GM18861 (cell line): ENCODE data around the gene RRAD.
"Not testable (repeated sequence)": the region's sequence is repeated elsewhere in the genome, so short reads cannot be mapped to it uniquely, and the experiment has no call there.

ENCODE experiments used
- ATAC-seq: cut with Tn5 transposase; IDR thresholded peaks from one replicate; pipeline ENCODE4 v1.9.1; 2021; ENCODE audit not compliant: unreplicated experiment

RRAD gene

GRCh38 chr16:66925322-66925840 lies at the start of gene RRAD:
RRAD (minus strand) TSS chr16:66925535; CDS start chr16:66925179, 356 bp downstream.
- ATAC-seq = no peak

- ATAC-seq = not testable (repeated sequence)
Measured at GRCh38 chr16:66974932-66975246, 49.6 kb upstream of the RRAD start.

- ATAC-seq = not testable (repeated sequence)
Measured at GRCh38 chr16:66974156-66974931, 49.0 kb upstream of the RRAD start.

GRCh38 chr16:66973716-66974115 lies 48.4 kb upstream of the RRAD start:
- ATAC-seq = no peak

- ATAC-seq = no peak
Measured at GRCh38 chr16:66972983-66973382, 47.6 kb upstream of the RRAD start.

- no peak for ATAC-seq
Measured at GRCh38 chr16:66970775-66971720, 45.7 kb upstream of the RRAD start.

GRCh38 chr16:66968847-66969246 lies 43.5 kb upstream of the RRAD start:
- no peak for ATAC-seq

GRCh38 chr16:66964049-66964448 lies 38.7 kb upstream of the RRAD start:
- no peak for ATAC-seq

GRCh38 chr16:66961914-66962313 lies 36.6 kb upstream of the RRAD start:
- no peak for ATAC-seq

- ATAC-seq = peak; percentile 81
Measured at GRCh38 chr16:66961065-66961744, 35.9 kb upstream of the RRAD start, which contains the start of gene CES3. CES3 (plus strand) TSS chr16:66961266; CDS start chr16:66961308, 42 bp downstream.

GRCh38 chr16:66960270-66960669 lies 34.9 kb upstream of the RRAD start:
- no peak for ATAC-seq

GRCh38 chr16:66959704-66960161 lies 34.4 kb upstream of the RRAD start:
- ATAC-seq = no peak

- no peak for ATAC-seq
Measured at GRCh38 chr16:66958857-66959703, 33.7 kb upstream of the RRAD start.

- not testable (repeated sequence) for ATAC-seq
Measured at GRCh38 chr16:66956154-66956457, 30.8 kb upstream of the RRAD start.

GRCh38 chr16:66955363-66956153 lies 30.2 kb upstream of the RRAD start:
- ATAC-seq = not testable (repeated sequence)

- no peak for ATAC-seq
Measured at GRCh38 chr16:66954097-66954659, 28.8 kb upstream of the RRAD start.

GRCh38 chr16:66953462-66954096 lies 28.2 kb upstream of the RRAD start:
- ATAC-seq = no peak

- no peak for ATAC-seq
Measured at GRCh38 chr16:66952430-66953110, 27.2 kb upstream of the RRAD start.
